ENCODE data around the gene PATL2.
"Not testable (repeated sequence)": the region's sequence is repeated elsewhere in the genome, so short reads cannot be mapped to it uniquely, and the experiment has no call there.

PATL2 gene

DNA sequence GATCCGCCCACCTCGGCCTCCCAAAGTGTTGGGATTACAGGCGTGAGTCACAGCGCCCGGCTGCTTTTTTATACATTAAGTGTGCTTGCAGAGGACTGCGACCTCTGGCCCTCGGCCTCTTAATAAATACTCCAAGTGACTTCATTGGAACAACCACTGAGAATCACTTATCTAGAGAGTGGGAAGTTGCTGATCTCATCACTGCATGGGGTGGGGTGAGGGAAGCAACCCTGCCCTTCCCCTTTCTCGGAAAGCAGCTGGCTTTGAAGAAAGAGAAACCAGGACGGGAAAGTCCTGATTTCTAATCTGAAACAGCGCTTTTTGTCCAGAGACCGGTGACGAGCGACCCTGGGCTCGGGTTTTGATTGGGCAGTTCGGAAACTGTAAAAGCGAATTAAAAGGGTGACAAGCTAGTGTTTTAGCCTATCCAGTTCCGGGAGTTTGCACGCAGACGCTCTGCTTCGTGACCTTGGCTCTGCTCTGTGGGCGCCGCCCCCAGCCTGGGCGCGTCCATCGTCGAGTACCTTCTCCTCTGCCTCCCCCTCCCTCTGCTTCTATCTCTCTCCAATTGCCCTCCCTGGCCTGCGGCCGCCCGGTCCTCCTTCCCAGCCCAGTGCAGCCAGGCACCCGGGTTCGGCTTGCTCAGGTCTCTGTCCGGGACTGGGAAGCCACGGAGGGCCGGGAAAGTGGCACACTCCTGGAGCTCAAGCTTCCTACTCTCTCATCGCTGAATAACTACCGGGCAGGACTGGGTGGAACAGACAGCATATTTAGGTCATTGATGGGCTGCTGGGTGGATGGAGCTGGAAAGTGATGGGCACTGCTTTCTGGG, 17.7 kb upstream of the PATL2 start:
- H3K27ac ChIP-seq (ENCODE audit: low read depth, low read length) = peak overlapping the region; percentile 98
- peaks cover 0 to 6% of the 10 kb centered on the region in 2 donors for H3K36me3 ChIP-seq (ENCODE audit: control insufficient read depth in 1 of 2, insufficient read depth in 2 of 2, low read length in 2 of 2)
- H3K4me1 ChIP-seq (ENCODE audit: control insufficient read depth in 1 of 2, insufficient read depth in 2 of 2, low read length in 2 of 2) = peaks cover 22 to 37% of the 10 kb centered on the region in 2 donors
- no peaks in the 10 kb centered on the region for H3K27me3 ChIP-seq (ENCODE audit: control insufficient read depth in 1 of 2, insufficient read depth in 2 of 2, low read length in 2 of 2)
- peak overlapping the region; percentile 89 to 98 for H3K9ac ChIP-seq (ENCODE audit: low read depth in 1 of 2, low read length in 2 of 2)
- peak overlapping the region; percentile 92 to 93 for H3K4me3 ChIP-seq (ENCODE audit: low read depth in 1 of 2, low read length in 2 of 2)
- no peaks in the 10 kb centered on the region for H3K9me3 ChIP-seq (ENCODE audit: control insufficient read depth in 1 of 2, low read length in 2 of 2)

DNA sequence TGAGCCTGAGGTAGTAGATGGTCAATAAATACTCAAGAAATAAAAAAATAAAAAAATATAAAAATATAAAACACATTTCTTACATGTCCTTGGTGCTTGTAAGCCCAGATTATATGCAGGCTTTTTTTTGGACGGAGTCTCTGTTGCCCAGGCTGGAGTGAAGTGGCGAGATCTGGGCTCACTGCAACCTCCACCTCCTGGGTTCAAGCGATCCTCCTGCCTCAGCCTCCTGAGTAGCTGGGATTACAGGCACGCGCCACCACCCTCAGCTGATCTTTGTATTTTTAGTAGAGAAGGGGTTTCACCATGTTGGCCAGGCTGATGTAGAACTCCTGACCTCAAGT, 17.1 kb upstream of the PATL2 start:
- H3K36me3 ChIP-seq (ENCODE audit: control insufficient read depth in 1 of 2, insufficient read depth in 2 of 2, low read length in 2 of 2); H3K9me3 ChIP-seq (ENCODE audit: control insufficient read depth in 1 of 2, low read length in 2 of 2); H3K27me3 ChIP-seq (ENCODE audit: control insufficient read depth in 1 of 2, insufficient read depth in 2 of 2, low read length in 2 of 2): not testable (repeated sequence)
- Histone ChIP-seq H3K9ac (ENCODE audit: low read depth in 1 of 2, low read length in 2 of 2) (peak overlapping the region; percentile 48 to 98), H3K27ac (ENCODE audit: low read depth, low read length) (peak overlapping the region; percentile 85), H3K4me1 (ENCODE audit: control insufficient read depth in 1 of 2, insufficient read depth in 2 of 2, low read length in 2 of 2) (peaks cover 22 to 42% of the 10 kb centered on the region in 2 donors), H3K4me3 (ENCODE audit: low read depth in 1 of 2, low read length in 2 of 2) (peak overlapping the region in 1 of 2 donors; percentile 92)

DNA sequence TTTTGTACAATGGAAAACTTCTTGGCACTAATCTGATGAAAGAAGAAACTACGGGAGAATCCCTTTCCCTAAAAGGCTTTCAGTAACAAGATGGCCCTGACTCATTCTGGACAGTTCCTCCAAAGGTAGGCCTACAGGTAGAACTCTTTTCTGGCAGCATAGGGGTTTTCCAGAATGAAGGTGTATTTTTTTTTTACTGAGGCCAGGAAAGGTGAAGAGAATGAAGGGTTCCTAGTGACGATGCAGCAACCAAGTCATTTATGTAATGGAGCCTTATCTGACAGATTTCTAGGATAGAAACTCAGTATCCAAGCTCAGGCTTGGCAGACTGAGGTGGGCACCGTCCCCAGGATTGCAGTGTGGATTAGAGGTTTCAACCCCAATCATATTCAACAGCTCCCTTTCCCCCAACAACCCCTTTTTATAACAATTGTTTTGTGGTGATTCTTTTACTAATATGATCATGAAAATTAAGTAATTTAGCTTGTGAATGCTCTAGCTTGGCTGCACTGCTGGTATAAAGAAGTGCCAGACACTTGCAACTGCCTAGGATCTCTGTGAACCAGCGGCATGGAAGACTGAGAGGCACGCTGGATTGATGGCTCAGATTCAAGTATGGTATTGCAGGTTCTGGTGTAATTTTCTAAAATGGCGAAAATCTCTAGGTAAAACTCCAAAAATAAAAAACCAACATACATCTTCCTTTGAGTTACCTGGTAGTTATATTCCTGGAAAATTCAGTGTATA, 16.5 kb upstream of the PATL2 start:
- Histone ChIP-seq H3K4me1 (ENCODE audit: control insufficient read depth in 1 of 2, insufficient read depth in 2 of 2, low read length in 2 of 2) (peaks cover 22 to 42% of the 10 kb centered on the region in 2 donors), H3K36me3 (ENCODE audit: control insufficient read depth in 1 of 2, insufficient read depth in 2 of 2, low read length in 2 of 2) (peaks cover 0 to 6% of the 10 kb centered on the region in 2 donors), H3K9ac (ENCODE audit: low read depth in 1 of 2, low read length in 2 of 2) (peak overlapping the region; percentile 6 to 98), H3K9me3 (ENCODE audit: control insufficient read depth in 1 of 2, low read length in 2 of 2) (no peaks in the 10 kb centered on the region), H3K4me3 (ENCODE audit: low read depth in 1 of 2, low read length in 2 of 2) (no peak overlapping the region), H3K27ac (ENCODE audit: low read depth, low read length) (peak overlapping the region; percentile 78), H3K27me3 (ENCODE audit: control insufficient read depth in 1 of 2, insufficient read depth in 2 of 2, low read length in 2 of 2) (no peaks in the 10 kb centered on the region)

DNA sequence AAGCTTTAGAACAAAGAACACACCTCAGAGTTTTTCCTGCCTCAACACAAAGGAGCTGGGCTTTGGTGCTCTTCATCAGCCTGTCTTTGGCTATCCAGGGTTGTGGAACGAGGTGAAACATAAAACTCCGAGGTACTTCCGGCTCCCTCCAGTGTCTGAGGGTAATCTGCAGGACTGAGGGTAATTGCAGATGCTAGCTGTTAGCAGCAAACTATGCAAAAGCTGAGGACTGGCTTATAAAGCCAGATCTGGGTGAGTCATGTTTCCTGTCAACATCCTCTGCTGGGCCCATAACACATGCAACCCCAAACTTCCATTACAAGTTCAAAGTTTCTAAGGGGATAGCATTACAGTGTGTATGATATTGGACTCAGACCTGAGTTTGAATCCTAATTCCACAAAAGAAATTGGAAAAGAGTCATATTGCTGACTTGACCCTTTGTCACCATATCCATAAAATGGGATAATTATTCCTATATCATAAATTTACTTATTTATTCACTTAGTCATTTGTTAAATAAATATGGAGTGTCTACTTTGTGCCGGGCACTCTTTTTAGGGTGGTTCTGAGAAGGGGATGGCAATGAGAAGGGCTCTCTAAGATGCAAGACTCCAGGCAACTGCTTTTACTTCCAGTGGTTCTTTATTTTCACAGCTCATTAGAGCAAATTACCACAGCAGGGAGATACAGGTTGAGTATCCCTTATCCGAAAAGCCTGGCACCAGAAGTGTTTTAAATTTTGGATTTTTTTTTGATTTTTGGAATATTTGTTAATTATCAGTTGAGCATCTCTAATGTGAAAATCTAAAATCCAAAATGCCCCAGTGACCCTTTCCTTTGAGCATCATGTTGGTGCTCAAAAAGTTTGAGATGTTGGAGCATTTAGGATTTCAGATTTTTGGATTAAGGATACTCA, 15.7 kb upstream of the PATL2 start:
- peaks cover 0 to 5% of the 10 kb centered on the region in 2 donors for H3K36me3 ChIP-seq (ENCODE audit: control insufficient read depth in 1 of 2, insufficient read depth in 2 of 2, low read length in 2 of 2)
- H3K9me3 ChIP-seq (ENCODE audit: control insufficient read depth in 1 of 2, low read length in 2 of 2) = no peaks in the 10 kb centered on the region
- peak overlapping the region; percentile 21 to 26 for H3K9ac ChIP-seq (ENCODE audit: low read depth in 1 of 2, low read length in 2 of 2)
- peak overlapping the region; percentile 5 to 33 for H3K4me3 ChIP-seq (ENCODE audit: low read depth in 1 of 2, low read length in 2 of 2)
- peak overlapping the region; percentile 78 for H3K27ac ChIP-seq (ENCODE audit: low read depth, low read length)
- H3K27me3 ChIP-seq (ENCODE audit: control insufficient read depth in 1 of 2, insufficient read depth in 2 of 2, low read length in 2 of 2) = no peaks in the 10 kb centered on the region
- peaks cover 22 to 42% of the 10 kb centered on the region in 2 donors for H3K4me1 ChIP-seq (ENCODE audit: control insufficient read depth in 1 of 2, insufficient read depth in 2 of 2, low read length in 2 of 2)

DNA sequence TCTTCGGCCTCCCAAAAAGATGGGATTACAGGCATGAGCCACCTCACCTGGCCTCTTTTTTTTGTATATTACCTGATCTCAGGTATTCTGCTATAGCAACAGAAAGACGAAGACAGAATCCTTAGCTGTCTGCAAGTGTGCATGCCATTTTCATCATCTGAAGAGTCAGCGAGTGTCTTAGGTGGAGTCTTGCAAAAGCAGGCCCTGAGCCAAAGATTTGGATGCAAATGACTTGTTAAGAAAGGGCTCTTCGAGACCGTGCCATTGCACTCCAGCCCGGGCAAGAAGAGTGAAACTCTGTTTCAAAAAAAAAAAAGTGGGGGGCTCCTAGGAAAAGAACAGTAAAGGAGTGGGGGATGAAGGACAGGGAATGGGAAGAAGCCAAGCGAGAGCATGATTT, 15.0 kb upstream of the PATL2 start:
- Histone ChIP-seq H3K9me3 (ENCODE audit: control insufficient read depth in 1 of 2, low read length in 2 of 2) (no peaks in the 10 kb centered on the region), H3K36me3 (ENCODE audit: control insufficient read depth in 1 of 2, insufficient read depth in 2 of 2, low read length in 2 of 2) (no peaks in the 10 kb centered on the region), H3K9ac (ENCODE audit: low read depth in 1 of 2, low read length in 2 of 2) (peak overlapping the region; percentile 21 to 26), H3K27ac (ENCODE audit: low read depth, low read length) (peak overlapping the region; percentile 78), H3K4me3 (ENCODE audit: low read depth in 1 of 2, low read length in 2 of 2) (peak overlapping the region; percentile 5 to 33), H3K27me3 (ENCODE audit: control insufficient read depth in 1 of 2, insufficient read depth in 2 of 2, low read length in 2 of 2) (no peaks in the 10 kb centered on the region), H3K4me1 (ENCODE audit: control insufficient read depth in 1 of 2, insufficient read depth in 2 of 2, low read length in 2 of 2) (peaks cover 22 to 42% of the 10 kb centered on the region in 2 donors)

DNA sequence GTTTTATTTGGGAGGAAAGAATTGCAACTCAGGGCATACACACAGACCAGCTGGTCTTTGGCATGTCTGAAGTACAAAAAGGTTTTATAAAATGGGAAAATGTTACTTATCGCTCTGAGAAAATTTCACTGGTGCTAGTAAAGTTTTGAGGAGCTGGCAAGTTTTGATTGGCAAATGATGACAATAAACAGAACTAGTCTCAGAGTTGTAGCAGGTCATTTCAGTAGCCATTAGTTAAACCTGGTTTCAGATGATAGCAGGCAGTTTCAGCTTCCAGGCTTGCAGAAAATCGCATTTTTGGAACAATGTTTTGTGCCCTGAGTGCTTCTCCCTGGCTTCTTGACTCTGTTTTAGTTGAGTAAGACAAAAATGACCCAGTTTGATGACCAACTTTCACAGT, 10.9 kb upstream of the PATL2 start:
- Histone ChIP-seq H3K27me3 (ENCODE audit: control insufficient read depth in 1 of 2, insufficient read depth in 2 of 2, low read length in 2 of 2) (no peaks in the 10 kb centered on the region), H3K4me1 (ENCODE audit: control insufficient read depth in 1 of 2, insufficient read depth in 2 of 2, low read length in 2 of 2) (peaks cover 21 to 37% of the 10 kb centered on the region in 2 donors), H3K4me3 (ENCODE audit: low read depth in 1 of 2, low read length in 2 of 2) (no peak overlapping the region), H3K27ac (ENCODE audit: low read depth, low read length) (no peak overlapping the region), H3K36me3 (ENCODE audit: control insufficient read depth in 1 of 2, insufficient read depth in 2 of 2, low read length in 2 of 2) (peaks cover 19 to 25% of the 10 kb centered on the region in 2 donors), H3K9ac (ENCODE audit: low read depth in 1 of 2, low read length in 2 of 2) (no peak overlapping the region), H3K9me3 (ENCODE audit: control insufficient read depth in 1 of 2, low read length in 2 of 2) (no peaks in the 10 kb centered on the region)

DNA sequence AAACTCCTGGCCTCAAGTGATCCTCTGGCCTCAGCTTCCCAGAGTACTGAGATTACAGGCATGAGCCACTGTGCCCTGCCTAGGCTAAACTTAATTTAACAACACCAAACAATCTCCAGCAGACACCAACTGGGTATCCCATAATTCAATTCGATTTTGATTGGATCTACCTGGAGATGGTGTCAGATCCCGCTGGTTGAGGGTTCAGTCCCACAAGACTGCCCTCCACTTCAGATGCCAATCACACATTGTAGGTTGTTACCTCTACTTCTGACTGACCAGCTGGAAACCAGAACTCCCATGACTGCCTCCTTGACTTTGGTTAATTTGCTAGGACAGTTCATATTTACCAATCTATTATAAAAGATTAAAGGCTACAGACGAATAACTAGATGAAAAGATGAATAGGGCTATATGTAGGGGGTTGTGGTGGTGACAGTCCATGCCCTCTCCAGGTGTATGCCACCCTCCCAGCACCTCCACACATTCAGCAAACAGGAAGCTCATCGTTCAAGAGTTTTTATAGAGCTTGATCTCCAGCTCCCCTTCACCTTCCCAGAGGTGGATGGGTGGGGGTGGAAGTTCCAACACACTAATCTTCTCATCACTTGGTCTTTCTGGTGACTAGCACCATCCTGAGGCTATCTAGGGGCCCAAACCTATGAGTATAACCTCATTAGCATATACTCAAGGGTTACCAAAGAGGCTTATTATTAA, 9.5 kb upstream of the PATL2 start:
- no peaks in the 10 kb centered on the region for H3K27me3 ChIP-seq (ENCODE audit: control insufficient read depth in 1 of 2, insufficient read depth in 2 of 2, low read length in 2 of 2)
- peaks cover 19 to 34% of the 10 kb centered on the region in 2 donors for H3K4me1 ChIP-seq (ENCODE audit: control insufficient read depth in 1 of 2, insufficient read depth in 2 of 2, low read length in 2 of 2)
- H3K9ac ChIP-seq (ENCODE audit: low read depth in 1 of 2, low read length in 2 of 2) = no peak overlapping the region
- H3K4me3 ChIP-seq (ENCODE audit: low read depth in 1 of 2, low read length in 2 of 2) = no peak overlapping the region
- H3K27ac ChIP-seq (ENCODE audit: low read depth, low read length) = no peak overlapping the region
- peaks cover 33 to 39% of the 10 kb centered on the region in 2 donors for H3K36me3 ChIP-seq (ENCODE audit: control insufficient read depth in 1 of 2, insufficient read depth in 2 of 2, low read length in 2 of 2)
- no peaks in the 10 kb centered on the region for H3K9me3 ChIP-seq (ENCODE audit: control insufficient read depth in 1 of 2, low read length in 2 of 2)

DNA sequence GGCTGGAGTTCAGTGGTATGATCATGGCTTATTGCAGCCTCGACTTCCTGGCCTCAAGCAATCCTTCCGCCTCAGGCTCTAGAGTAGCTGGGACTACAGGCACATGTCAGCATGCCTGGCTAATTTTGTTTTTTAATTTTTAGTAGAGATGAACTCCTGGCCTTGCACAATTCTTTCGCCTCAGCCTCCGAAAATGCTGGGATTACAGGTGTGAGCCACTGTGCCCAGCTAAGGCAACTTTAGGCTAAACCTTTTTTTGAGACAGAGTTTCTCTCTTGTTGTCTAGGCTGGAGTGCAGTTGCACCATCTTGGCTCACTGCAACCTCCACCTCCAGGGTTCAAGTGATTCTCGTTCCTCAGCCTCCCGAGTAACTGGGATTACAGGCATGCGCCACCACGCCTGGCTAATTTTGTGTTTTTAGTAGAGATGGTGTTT, 8.9 kb upstream of the PATL2 start:
- H3K27ac ChIP-seq (ENCODE audit: low read depth, low read length); H3K9ac ChIP-seq (ENCODE audit: low read depth in 1 of 2, low read length in 2 of 2); H3K27me3 ChIP-seq (ENCODE audit: control insufficient read depth in 1 of 2, insufficient read depth in 2 of 2, low read length in 2 of 2); H3K9me3 ChIP-seq (ENCODE audit: control insufficient read depth in 1 of 2, low read length in 2 of 2); H3K4me3 ChIP-seq (ENCODE audit: low read depth in 1 of 2, low read length in 2 of 2): not testable (repeated sequence)
- H3K36me3 ChIP-seq (ENCODE audit: control insufficient read depth in 1 of 2, insufficient read depth in 2 of 2, low read length in 2 of 2) = peaks cover 38 to 45% of the 10 kb centered on the region in 2 donors
- peaks cover 25 to 33% of the 10 kb centered on the region in 2 donors for H3K4me1 ChIP-seq (ENCODE audit: control insufficient read depth in 1 of 2, insufficient read depth in 2 of 2, low read length in 2 of 2)

DNA sequence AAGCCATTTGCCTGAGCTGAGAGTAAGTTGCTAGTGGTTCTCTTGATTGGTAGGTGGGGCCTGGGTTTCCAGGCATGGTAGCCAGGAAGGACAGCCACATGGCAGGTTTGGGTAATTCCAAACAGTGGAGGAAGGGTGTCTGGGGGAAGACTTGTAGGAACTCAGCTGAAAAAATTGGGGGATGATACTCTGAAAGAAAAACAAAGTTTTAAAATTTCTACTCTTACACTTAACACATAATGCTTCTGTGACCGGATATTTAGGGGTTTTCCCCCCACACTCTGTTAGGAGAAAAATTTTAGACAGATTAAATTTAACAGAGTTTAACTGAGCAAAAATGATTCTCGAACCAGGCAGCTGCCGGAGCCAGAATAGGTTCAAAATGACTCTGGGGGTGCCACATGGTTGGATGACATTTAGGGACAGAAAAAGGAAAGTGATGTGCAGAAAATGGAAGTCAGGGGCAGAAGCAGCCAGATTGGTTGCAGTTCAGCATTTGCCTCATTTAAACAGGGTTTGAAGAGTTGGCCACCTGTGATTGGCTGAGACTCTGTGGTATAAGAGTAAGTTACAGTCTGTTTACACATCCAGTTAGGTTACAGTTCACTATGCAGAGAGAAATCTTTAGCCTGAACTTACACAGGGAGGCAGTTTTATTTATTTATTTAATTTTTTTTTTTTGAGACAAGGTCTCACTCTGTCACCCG, 8.3 kb upstream of the PATL2 start:
- H3K27ac ChIP-seq (ENCODE audit: low read depth, low read length) = no peak overlapping the region
- H3K9ac ChIP-seq (ENCODE audit: low read depth in 1 of 2, low read length in 2 of 2) = no peak overlapping the region
- H3K36me3 ChIP-seq (ENCODE audit: control insufficient read depth in 1 of 2, insufficient read depth in 2 of 2, low read length in 2 of 2) = peaks cover 38 to 47% of the 10 kb centered on the region in 2 donors
- H3K4me3 ChIP-seq (ENCODE audit: low read depth in 1 of 2, low read length in 2 of 2) = no peak overlapping the region
- H3K27me3 ChIP-seq (ENCODE audit: control insufficient read depth in 1 of 2, insufficient read depth in 2 of 2, low read length in 2 of 2) = no peaks in the 10 kb centered on the region
- H3K9me3 ChIP-seq (ENCODE audit: control insufficient read depth in 1 of 2, low read length in 2 of 2) = no peaks in the 10 kb centered on the region
- peaks cover 29 to 36% of the 10 kb centered on the region in 2 donors for H3K4me1 ChIP-seq (ENCODE audit: control insufficient read depth in 1 of 2, insufficient read depth in 2 of 2, low read length in 2 of 2)

Data from duodenal mucosa (tissue), 2 donors.